ENCODE measurements around the gene FAM89B.
A peak's percentile ranks its signal among the peaks of the same experiment; 100 is the strongest.

FAM89B gene

GRCh38 chr11:65571940-65572339, 398 bp upstream of the FAM89B start:
- Histone ChIP-seq H3K79me2 (ENCODE audit: insufficient read depth, low read depth) (peaks cover 54% of the 10 kb centered on the region), H3K9ac (no peak overlapping the region), H3K36me3 (ENCODE audit: insufficient read depth) (no peaks in the 10 kb centered on the region), H2AFZ (ENCODE audit: low read depth) (no peak overlapping the region), H3K4me1 (ENCODE audit: low read depth, poor library complexity, severe bottlenecking) (peaks cover 44% of the 10 kb centered on the region), H3K27me3 (ENCODE audit: insufficient read depth, low read depth) (no peaks in the 10 kb centered on the region), H3K4me2 (peak overlapping the region; percentile 84), H4K20me1 (ENCODE audit: insufficient read depth) (no peaks in the 10 kb centered on the region), H3K27ac (peak overlapping the region; percentile 27; the same call in 1 of the 2 replicates), H3K4me3 (IDR thresholded peaks at IDR 0.05; ENCODE audit: insufficient read depth, low read depth, low read length) (no peak overlapping the region)
- TF ChIP-seq CTCF (conservative IDR thresholded peaks at IDR 0.05; ENCODE audit: low read depth, low read length), result peak; percentile 35; the same call in 1 of the 2 replicates

- Histone ChIP-seq H3K9ac (peak overlapping the region; percentile 44; the same call in 1 of the 2 replicates), H3K27ac (peak overlapping the region; percentile 63), H3K27me3 (ENCODE audit: insufficient read depth, low read depth) (no peaks in the 10 kb centered on the region), H3K4me3 (IDR thresholded peaks at IDR 0.05; ENCODE audit: insufficient read depth, low read depth, low read length) (no peak overlapping the region), H3K4me2 (peak overlapping the region; percentile 95), H2AFZ (ENCODE audit: low read depth) (no peak overlapping the region), H3K36me3 (ENCODE audit: insufficient read depth) (no peaks in the 10 kb centered on the region), H3K4me1 (ENCODE audit: low read depth, poor library complexity, severe bottlenecking) (peaks cover 42% of the 10 kb centered on the region), H3K79me2 (ENCODE audit: insufficient read depth, low read depth) (peaks cover 54% of the 10 kb centered on the region), H4K20me1 (ENCODE audit: insufficient read depth) (no peaks in the 10 kb centered on the region)
- TF ChIP-seq CTCF (conservative IDR thresholded peaks at IDR 0.05; ENCODE audit: low read depth, low read length), result no peak; the same call in 1 of the 2 replicates
These were observed 1.2 kb downstream of the FAM89B start for GRCh38 chr11:65573391-65574079.

GRCh38 chr11:65574109-65574810, 1.9 kb downstream of the FAM89B start:
- Histone ChIP-seq H3K4me2 (peak overlapping the region; percentile 95), H3K9ac (peak overlapping the region; percentile 44; the same call in 1 of the 2 replicates), H3K36me3 (ENCODE audit: insufficient read depth) (no peaks in the 10 kb centered on the region), H2AFZ (ENCODE audit: low read depth) (no peak overlapping the region), H3K4me1 (ENCODE audit: low read depth, poor library complexity, severe bottlenecking) (peaks cover 43% of the 10 kb centered on the region), H3K27me3 (ENCODE audit: insufficient read depth, low read depth) (no peaks in the 10 kb centered on the region), H4K20me1 (ENCODE audit: insufficient read depth) (no peaks in the 10 kb centered on the region), H3K4me3 (IDR thresholded peaks at IDR 0.05; ENCODE audit: insufficient read depth, low read depth, low read length) (no peak overlapping the region), H3K79me2 (ENCODE audit: insufficient read depth, low read depth) (peaks cover 50% of the 10 kb centered on the region), H3K27ac (peak overlapping the region; percentile 63)
- peak; percentile 55 for TF ChIP-seq CTCF (conservative IDR thresholded peaks at IDR 0.05; ENCODE audit: low read depth, low read length)

- Histone ChIP-seq H2AFZ (ENCODE audit: low read depth) (no peak overlapping the region), H3K36me3 (ENCODE audit: insufficient read depth) (no peaks in the 10 kb centered on the region), H3K27me3 (ENCODE audit: insufficient read depth, low read depth) (no peaks in the 10 kb centered on the region), H3K4me1 (ENCODE audit: low read depth, poor library complexity, severe bottlenecking) (peaks cover 43% of the 10 kb centered on the region), H3K9ac (peak overlapping the region; percentile 36; the same call in 1 of the 2 replicates), H4K20me1 (ENCODE audit: insufficient read depth) (no peaks in the 10 kb centered on the region), H3K4me2 (peak overlapping the region; percentile 95), H3K4me3 (IDR thresholded peaks at IDR 0.05; ENCODE audit: insufficient read depth, low read depth, low read length) (no peak overlapping the region), H3K27ac (peak overlapping the region; percentile 61), H3K79me2 (ENCODE audit: insufficient read depth, low read depth) (peaks cover 50% of the 10 kb centered on the region)
- TF ChIP-seq CTCF (conservative IDR thresholded peaks at IDR 0.05; ENCODE audit: low read depth, low read length), result no peak
These were observed 2.7 kb downstream of the FAM89B start for GRCh38 chr11:65574811-65575567.

Data from KMS-11 (cell line).